Skeletal muscle cell (primary cell): ENCODE results near the gene SEC24C.
"Not testable (repeated sequence)": the region's sequence is repeated elsewhere in the genome, so short reads cannot be mapped to it uniquely, and the experiment has no call there.

Experiments used
- DNase-seq: peaks from one replicate; pipeline ENCODE4 v3.0.0-alpha.2; 2010; ENCODE audit warnings: low read depth
- H3K4me3 ChIP-seq: 2 replicates; pipeline ENCODE4 v1.5.1; 2011; ENCODE audit warnings: low read depth, mild to moderate bottlenecking, control low read depth, low read length, moderate library complexity

SEC24C gene

DNA sequence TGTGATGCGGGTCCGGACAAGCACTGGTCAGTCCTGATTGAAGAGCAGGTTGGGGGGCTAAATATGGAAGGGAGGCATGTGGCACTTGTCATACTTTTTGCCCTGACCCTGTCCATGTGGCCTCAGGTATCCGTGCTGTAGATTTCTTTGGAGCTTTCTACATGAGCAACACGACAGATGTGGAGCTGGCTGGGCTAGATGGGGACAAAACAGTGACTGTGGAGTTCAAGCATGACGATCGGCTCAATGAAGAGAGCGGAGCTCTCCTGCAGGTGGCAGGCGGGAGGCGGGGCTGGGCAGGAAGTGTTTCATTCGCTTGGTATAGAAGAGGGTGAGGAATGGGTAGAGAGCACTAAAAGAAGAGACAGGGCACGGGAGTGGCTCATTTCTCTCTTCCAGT is 24.7 kb downstream of the SEC24C start:
- no peak for DNase-seq

DNA sequence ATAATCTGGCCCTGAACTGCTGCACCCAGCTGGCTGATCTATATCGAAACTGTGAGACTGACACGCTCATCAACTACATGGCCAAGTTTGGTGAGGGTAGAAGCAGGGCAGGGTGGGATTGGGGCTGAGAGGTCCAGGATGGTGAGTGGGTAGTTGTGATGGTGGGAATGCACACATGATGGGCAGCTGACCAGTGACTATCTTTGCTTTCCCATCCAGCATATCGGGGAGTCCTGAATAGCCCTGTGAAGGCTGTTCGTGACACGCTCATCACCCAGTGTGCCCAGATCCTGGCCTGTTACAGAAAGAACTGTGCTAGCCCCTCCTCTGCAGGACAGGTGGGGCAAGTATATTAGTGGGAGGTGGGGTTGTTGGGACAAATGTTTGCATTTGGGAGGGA is 25.2 kb downstream of the SEC24C start:
- no peak overlapping the region for H3K4me3 ChIP-seq
- no peak for DNase-seq

More for the DNA sequence above, 24.7 kb downstream of the SEC24C start:
- H3K4me3 ChIP-seq = no peak overlapping the region

DNA sequence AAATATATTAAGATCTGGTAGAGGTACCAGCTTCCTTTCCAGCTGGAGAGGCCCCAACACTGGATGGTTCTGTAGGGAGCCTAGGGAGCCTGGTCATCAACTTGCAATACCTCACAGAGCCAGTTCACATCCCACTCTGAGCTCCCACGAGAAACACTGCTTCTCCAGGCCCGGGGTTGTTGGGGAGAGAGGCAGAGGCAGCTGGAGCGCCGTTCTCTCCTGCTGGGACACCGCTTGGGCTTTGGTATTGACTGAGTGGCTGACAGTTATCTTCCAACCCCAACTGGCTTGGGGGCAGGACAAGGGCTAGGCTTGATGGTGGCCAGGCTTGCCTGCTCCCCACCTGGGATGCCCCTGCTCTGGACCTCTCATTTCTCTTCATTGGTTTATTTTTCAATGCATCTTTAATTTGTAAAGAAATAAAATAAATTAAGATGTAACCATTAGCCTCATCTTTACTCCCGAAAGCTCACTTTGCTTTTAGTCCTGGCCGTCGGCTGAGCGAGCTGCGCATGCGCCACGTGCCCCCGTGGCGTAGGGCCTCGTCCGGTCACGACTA is 27.6 kb downstream of the SEC24C start:
- peak overlapping the region; percentile 84 for H3K4me3 ChIP-seq
- DNase-seq = peak; percentile 42

DNA sequence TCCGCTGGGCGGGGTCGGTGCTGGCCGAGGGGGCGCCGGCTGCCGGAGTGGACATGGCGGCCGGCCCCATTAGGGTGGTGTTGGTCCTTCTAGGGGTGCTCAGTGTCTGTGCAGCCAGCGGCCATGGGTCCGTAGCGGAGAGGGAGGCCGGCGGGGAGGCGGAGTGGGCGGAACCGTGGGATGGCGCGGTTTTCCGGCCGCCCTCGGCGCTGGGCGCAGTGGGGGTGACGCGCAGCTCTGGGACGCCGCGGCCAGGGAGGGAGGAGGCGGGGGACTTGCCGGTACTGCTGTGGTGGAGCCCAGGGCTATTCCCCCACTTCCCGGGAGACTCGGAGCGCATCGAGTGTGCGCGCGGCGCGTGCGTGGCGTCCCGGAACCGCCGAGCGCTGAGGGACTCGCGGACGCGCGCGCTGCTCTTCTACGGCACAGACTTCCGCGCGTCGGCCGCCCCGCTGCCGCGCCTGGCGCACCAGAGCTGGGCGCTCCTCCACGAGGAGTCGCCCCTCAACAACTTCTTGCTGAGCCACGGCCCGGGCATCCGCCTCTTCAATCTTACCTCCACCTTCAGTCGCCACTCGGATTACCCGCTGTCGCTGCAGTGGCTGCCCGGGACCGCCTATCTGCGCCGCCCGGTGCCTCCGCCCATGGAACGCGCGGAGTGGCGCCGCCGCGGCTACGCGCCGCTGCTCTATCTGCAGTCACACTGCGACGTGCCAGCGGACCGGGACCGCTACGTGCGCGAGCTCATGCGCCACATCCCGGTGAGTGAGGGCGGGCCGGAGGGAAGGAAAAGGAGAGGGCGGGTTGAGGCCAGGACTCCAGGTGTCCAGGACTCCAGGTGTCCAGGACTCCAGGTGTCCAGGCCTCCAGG is 28.3 kb downstream of the SEC24C start:
- peak overlapping the region; percentile 84 for H3K4me3 ChIP-seq
- peak; percentile 51 for DNase-seq

DNA sequence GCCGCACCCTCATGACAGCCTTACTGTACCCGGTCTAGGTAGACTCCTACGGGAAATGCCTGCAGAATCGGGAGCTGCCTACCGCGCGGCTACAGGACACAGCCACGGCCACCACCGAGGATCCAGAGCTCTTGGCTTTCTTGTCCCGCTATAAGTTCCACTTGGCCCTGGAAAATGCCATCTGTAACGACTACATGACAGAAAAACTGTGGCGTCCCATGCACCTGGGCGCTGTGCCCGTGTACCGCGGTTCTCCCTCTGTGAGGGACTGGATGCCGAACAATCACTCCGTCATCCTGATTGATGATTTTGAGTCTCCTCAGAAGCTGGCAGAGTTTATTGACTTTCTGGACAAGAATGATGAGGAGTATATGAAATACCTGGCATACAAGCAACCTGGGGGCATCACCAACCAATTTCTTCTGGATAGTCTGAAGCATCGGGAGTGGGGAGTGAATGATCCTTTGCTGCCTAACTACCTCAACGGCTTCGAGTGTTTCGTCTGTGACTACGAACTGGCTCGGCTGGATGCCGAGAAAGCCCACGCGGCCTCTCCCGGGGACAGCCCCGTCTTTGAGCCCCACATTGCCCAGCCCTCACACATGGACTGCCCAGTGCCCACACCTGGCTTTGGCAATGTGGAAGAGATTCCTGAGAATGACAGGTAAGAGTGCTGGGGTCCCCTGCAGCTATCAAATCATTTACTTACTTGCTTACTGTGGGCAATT is 29.1 kb downstream of the SEC24C start:
- DNase-seq = no peak
- peak overlapping the region; percentile 84 for H3K4me3 ChIP-seq

DNA sequence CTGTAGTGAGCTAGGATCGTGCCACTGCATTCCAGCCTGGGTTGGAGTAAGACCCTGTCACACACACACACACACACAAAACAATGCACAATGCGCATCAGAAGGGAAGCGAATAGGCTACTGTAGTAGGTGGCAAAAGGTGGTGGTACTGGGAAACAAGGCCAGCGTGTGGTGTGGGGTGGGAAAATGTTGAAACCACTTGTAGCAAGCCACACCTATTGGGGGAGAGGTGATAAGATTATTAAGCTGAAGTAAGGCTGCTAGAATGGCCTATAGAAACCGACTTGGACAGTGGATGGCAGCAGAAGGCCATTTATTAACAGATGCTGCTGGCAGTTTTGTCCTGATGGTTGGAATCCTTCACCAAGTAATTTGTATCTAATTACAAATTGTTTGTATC is 30.5 kb downstream of the SEC24C start:
- DNase-seq = no peak
- H3K4me3 ChIP-seq = peak overlapping the region; percentile 84

DNA sequence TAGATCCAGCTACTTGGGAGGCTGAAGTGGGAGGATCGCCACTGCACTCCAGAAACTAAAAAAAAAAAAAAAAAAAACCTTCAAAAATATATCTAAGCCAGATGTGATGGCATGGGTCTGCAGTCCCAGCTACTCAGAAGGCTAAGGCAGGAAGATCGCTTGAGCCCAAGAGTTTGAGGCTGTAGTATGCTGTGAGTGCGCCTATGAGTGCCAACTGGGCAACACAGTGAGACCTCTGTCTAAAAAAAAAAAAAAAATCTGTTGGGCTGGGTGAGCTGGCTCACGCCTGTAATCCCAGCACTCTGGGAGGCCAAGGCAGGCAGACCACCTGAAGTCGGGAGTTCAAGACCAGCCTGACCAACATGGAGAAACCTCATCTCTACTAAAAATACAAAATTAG is 34.8 kb downstream of the SEC24C start:
- DNase-seq = no peak
- H3K4me3 ChIP-seq = no peak overlapping the region

DNA sequence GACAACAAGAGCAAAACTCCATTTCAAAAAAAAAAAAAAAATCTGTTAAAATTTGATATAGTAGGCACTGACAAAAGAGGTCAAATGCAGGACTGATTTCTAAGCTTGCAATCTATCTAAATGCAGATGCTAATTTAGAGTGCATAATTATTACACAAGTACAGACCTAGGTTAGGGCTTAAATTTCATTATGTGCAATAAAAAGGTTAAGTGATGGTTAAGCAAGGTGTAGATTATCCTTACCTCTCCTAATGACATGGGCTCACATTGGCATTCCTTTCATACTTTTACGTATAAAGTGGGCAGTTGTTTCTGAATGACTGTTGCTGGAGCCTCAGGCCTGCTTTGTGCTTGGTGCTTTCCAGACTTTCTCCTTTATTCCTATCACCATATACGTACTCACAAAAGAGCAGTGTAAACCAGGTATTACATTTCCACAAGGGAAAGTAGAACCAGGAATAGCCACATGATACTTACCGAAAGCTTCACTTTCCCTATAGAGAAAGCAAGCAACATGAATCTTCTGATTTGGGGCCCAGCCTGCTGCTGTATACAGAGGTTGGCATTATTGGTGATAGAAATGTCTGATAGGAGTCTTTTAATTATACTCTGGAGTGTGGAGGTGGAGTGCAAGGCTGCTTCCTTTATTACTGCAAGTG is 35.5 kb downstream of the SEC24C start:
- no peak for DNase-seq
- H3K4me3 ChIP-seq = no peak overlapping the region

DNA sequence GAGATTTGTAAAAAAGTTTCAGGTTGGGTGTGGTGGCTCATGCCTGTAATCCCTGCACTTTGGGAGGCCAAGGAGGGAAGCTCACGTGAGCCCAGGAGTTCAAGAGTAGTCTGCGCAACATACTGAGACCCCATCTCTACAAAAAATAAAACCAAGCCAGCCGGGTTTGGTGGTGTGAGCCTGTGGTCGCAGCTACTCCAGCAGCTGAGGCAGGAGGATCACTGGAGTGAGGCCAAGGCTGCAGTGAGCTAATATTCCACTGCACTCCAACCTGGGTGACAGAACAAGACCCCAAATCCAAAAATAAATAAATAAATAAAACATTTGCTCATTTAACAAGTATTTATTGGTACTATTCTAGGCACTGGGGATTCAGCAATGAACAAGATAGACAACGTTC is 36.1 kb downstream of the SEC24C start:
- DNase-seq = no peak
- peak overlapping the region; percentile 91 for H3K4me3 ChIP-seq

DNA sequence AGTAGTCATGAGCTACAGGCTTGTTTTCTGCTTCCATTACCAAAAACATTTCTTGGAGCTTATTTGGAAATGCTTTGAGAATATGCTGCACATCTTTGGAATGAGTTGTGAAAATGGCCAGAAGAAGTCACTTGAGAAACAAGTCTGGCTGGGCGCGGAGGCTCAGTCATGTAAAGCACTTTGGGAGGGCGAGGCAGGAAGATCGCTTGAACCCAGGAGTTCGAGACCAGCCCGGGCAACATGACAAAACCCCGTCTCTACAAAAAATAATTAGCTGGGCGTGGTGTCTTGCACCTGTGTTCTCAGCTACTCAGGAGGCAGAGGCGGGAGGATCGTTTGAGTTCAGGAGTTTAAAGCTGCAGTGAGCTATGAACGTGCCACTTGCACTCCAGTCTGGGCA is 36.8 kb downstream of the SEC24C start:
- DNase-seq = no peak

DNA sequence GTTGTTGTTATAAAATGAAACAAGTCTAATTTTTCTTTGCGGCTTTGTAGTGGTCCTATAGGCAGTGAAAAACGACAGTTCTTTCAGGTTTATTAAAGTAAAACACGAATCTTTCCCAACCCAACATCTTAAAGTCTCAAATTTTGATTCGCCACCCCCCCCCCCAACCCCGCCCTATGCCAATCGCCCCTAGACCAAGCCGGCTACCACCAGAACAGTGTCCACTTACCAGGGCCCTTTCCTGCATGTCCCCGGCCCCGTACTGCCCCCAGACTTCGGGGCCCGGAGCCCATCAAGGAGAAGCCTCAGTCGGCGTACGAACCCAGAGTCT is 37.3 kb downstream of the SEC24C start:
- peak overlapping the region; percentile 91 for H3K4me3 ChIP-seq
- no peak for DNase-seq

More for the DNA sequence above, 36.8 kb downstream of the SEC24C start:
- H3K4me3 ChIP-seq = peak overlapping the region; percentile 91

DNA sequence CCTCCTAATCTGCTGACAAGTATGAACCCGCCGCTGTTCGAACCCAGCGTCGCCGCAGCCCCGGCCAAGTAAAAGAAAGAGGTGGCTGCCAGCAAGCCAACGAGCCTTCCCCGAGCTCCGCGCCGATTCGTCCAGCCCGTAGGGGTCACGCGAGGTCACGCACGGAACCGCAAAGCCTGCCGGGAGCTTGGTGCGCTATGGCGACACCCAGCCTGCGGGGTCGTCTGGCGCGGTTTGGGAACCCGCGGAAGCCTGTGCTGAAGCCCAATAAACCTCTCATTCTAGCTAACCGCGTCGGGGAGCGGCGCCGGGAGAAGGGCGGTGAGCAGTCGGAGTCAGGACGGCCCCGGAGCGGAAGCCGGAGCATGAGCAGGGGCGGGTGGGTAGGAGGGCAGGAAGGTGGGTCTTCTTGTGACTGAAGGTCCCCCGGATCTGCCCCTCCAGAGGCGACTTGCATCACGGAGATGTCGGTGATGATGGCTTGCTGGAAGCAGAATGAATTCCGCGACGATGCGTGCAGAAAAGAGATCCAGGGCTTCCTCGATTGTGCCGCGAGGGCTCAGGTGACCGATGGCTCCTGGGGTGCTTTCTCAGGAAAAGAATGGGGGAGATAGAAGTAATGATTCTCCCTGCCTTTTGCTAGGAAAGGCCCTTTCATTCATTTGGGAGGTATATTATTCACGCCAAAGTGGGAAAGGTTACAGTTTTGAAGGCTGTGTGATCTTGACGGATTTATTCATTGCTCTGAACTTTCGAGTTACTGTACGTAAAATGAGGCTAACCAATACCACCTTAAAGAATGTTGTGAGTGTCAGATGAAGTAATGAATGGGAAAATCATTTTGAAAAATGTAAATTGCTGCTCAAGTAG is 37.9 kb downstream of the SEC24C start, which contains the start of gene CHCHD1:
CHCHD1 (plus strand) TSS at position 170 of the 870 bp plus-strand sequence; CDS start at position 198, 28 bp downstream.
- peak; percentile 73 for DNase-seq
- H3K4me3 ChIP-seq = peak within 1 kb of the TSS; percentile 91

DNA sequence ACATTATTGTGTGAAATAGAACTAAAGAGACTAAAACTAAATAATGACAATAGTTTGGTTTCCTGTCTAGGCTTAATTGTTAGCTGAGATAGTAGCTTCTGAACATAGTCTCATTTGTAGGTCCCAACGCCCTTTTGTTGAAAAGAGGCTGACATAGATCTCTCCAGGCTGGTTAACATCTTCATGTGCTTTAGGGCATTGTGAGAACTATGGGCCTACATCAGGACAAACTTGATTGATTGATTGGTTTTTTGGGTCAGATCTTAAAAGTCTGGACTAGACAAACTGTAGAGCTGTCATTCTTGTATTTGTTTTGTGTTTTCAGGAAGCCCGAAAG is 38.5 kb downstream of the SEC24C start:
- H3K4me3 ChIP-seq = peak overlapping the region; percentile 91
- DNase-seq = no peak

DNA sequence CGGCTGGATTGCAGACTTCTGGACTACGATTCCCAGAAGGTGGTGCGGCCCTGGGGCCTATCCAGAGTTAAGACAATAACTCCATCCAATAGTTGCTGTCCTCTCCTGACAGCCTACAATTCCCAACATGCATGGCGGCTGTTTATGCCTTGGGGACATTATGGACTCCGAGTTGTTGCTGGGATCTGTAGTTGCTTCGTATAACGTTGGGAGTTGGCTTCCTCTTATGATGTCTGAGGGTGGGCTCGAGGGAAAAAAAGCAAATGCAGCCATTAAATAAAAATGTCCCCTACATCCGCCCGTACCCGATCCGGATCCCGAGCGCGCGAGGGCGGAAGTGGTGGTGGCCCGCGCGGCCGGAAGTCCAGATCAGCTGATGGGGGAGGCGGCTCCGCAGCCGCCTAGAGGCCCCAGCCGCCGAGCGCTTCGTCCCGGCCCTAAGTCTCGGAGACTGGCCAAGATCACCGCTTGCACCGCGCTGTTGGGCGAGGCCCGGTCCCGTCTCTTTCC is 41.1 kb downstream of the SEC24C start, which contains the start of gene ZSWIM8:
ZSWIM8 (plus strand) TSS at position 396 of the 510 bp plus-strand sequence. CDS start 273 bp downstream, outside the sequence.
- peak; percentile 88 for DNase-seq
- peak within 1 kb of the TSS; percentile 93 for H3K4me3 ChIP-seq

DNA sequence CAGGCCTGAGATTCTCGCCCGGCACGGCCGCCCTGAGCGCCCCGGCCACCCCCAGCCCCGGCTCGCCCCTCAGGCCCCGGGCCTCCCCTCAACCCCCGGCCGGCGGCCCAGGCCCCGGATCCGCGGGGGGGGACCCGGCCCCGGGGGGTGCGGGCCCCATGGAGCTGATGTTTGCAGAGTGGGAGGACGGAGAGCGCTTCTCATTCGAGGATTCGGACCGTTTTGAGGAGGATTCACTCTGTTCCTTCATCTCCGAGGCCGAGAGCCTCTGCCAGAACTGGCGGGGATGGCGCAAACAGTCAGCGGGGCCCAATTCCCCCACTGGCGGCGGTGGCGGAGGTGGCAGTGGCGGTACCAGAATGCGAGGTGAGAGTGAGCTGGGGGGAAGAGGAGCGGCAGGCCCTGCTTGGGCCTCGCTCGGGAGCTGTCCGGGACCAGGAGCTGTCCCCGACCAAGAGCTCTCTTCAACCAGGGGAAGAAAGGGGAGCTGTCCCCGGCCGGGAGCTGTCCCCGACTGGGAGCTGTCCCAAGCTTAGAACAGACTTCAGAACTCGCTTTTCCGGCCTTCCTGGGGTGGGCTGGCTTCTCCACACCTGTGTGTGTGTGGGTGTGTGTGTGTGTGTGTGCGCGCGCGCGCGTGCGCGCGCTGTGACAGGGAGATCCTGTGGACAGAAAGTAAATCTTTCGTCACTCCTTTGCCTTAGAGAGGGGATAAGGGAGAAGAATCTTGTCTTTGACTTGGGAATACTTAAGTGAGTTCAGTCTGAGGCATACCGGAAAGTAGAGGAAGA is 41.7 kb downstream of the SEC24C start:
- H3K4me3 ChIP-seq = peak overlapping the region; percentile 93
- DNase-seq = no peak

DNA sequence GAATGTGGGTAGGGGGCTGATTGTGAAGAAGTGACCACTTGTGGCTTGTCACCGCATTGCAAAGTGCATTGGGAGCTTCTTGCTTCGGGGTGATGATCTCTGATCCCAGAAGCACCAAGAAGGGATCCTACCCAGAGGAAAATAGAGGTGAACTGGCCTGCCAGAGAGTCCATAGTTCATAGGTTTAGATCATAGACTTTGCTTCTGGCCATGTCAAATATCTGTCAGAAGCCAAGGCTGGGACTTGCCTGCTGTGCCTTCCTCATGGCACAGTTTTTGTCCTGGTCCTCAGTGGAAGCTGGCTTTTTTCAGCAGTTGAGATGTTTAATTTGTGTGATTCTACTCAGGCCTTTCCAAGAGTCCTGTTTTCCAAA is 42.3 kb downstream of the SEC24C start:
- peak overlapping the region; percentile 93 for H3K4me3 ChIP-seq
- no peak for DNase-seq

DNA sequence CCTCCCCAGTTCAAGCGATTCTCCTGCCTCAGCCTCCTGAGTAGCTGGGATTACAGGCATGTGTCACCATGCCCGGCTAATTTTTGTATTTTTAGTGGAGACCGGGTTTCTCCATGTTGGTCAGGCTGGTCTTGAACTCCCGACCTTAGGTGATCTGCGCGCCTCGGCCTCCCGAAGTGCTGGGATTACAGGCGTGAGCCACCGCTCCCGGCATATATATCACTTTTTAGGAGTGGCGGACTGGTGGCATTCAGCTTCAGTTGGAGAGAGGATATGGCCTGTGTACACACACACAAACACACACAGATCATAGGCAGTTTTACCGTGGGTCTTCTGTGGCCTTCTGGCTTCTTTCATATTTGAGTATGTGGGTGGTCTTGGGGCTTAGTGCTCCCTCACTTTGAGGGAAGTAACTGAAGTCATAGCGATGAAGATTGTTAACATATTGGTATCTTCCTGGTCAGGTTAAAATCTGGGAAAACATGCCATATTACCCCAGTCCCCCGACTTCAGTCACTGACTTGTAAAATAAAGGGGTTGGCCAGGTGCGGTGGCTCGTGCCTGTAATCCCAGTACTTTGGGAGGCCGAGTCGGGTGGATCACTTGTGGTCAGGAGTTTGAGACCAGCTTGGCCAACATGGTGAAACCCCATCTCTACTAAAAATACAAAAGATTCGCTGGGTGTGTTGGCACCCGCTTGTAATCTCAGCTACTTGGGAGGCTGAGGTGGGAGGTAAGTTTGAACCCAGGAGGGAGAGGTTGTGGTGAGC is 43.0 kb downstream of the SEC24C start:
- not testable (repeated sequence) for DNase-seq, H3K4me3 ChIP-seq
